NB4 (cell line): ENCODE data around the gene REPIN1.

Experiments
- DNase-seq: peaks from one replicate; pipeline ENCODE4 v3.0.0; 2010; ENCODE audit warnings: low read depth
- H3K4me3 ChIP-seq: one replicate; pipeline ENCODE4 v1.5.1; 2011; ENCODE audit warnings: mild to moderate bottlenecking, low read depth, low read length, moderate library complexity
- CTCF ChIP-seq: IDR thresholded peaks from one replicate; pipeline ENCODE4 v1.5.1; 2012; ENCODE audit warnings: low read depth, low read length
- MYC ChIP-seq: IDR thresholded peaks from 2 replicates; pipeline ENCODE4 v1.6.1; 2011; ENCODE audit warnings: low read depth, low read length
- POLR2A ChIP-seq: IDR thresholded peaks from 2 replicates; pipeline ENCODE4 v1.6.1; 2011; ENCODE audit warnings: mild to moderate bottlenecking; ENCODE audit not compliant: insufficient read length; ENCODE audit errors: extremely low read depth
- TF ChIP-seq, protein P1 (sequence below): IDR thresholded peaks from 2 replicates; pipeline ENCODE4 v1.6.1; 2011; ENCODE audit warnings: low read depth, low read length

The REPIN1 gene

DNA sequence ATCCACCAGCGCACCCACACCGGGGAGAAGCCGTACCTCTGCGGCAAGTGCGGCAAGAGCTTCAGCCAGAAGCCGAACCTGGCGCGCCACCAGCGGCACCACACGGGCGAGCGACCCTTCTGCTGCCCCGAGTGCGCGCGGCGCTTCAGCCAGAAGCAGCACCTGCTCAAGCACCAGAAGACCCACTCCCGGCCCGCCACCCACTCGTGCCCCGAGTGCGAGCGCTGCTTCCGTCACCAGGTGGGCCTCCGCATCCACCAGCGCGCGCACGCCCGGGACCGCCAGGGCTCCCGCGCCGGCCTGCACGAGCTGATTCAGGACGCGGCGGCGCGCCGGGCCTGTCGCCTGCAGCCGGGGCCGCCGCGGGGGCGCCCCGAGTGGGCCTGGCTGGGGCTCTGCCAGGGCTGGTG is 28.2 kb downstream of the REPIN1 start:
- no peak overlapping the region for H3K4me3 ChIP-seq
- TF ChIP-seq POLR2A (no peak), CTCF (no peak), MYC (no peak)
- TF ChIP-seq, protein P1, sequence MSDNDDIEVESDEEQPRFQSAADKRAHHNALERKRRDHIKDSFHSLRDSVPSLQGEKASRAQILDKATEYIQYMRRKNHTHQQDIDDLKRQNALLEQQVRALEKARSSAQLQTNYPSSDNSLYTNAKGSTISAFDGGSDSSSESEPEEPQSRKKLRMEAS, result no peak

GRCh38 chr7:150397346-150398107 is 28.9 kb downstream of the REPIN1 start:
- no peak overlapping the region for H3K4me3 ChIP-seq
- TF ChIP-seq POLR2A (no peak), MYC (no peak), CTCF (no peak)
- TF ChIP-seq, protein P1, result no peak
- DNase-seq, result no peak

More for the DNA sequence above, 28.2 kb downstream of the REPIN1 start:
- no peak for DNase-seq

DNA sequence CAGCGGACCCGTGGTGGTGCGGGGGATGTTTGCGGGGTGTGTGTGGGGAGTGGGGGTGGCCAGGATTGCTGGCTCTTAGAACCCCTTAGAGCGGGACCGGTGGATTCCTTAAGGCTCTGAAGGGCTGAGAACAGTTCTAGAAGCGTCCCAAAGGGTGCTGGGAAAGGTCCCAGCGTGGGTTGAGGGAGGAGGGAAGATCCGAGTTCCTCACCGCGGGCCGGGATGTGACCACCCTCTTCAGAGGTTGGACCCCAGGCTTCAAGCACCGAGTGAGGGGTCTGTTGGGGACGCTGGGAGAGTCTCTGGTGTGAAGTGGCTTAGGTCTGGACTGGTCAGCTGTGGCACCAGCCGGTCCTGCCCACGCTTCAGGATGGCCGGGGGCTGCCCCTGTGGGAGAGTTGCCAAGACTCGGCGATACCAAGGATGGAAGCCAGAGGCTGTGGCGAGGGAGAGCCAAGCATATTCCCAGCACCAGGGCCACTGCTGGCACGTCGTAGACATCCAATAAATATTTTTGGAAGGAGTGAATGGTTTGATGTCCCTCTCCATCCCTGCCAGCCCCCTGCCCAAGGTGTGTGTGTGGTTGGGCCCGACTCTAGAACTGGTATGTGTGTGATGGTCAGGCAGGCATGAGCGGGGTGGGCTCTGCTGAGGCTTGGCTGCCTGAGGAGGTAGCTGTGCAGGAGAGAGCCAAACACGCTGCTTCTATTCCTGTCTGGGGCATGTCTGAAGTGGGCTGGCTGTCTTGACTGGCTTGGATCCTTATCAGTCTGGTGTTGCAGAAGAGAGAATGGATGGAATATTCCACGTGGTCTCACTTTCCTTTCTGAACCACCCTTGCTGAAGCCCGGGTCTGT is 29.7 kb downstream of the REPIN1 start:
- no peak for TF ChIP-seq CTCF
- TF ChIP-seq MYC, result no peak
- TF ChIP-seq, protein P1, result no peak
- no peak for TF ChIP-seq POLR2A
- no peak overlapping the region for H3K4me3 ChIP-seq
- DNase-seq, result no peak

GRCh38 chr7:150398965-150399320 is 30.3 kb downstream of the REPIN1 start:
- no peak overlapping the region for H3K4me3 ChIP-seq
- TF ChIP-seq POLR2A, result no peak
- TF ChIP-seq MYC, result no peak
- no peak for TF ChIP-seq CTCF
- TF ChIP-seq, protein P1, result no peak
- no peak for DNase-seq

DNA sequence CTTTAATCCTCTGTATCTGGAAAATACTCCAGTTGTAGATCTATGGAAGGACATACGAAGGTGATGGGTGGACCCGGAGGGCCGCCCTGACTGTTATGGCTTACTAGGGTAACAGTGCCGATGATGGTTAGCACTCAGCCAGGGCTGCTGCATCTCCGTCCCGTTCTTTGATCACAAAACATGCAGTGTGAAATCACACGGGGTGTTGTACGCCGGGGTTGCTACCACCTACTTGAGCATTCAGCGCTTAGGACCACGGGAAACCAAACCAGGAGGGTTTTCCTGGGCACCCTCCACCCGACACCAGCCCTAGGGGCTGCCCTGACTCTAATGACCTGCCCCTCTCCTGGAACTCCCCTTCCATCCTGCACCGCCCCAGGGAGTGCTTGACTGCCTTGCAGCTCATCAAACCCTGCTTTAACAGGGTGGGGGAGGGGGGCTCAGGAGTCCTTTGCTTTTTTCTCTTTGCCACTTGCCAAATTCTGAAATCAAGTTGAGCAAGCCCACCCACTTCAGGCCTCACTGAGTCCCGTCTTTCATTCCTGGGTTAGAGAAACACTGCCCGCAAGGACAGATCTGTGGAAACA is 30.9 kb downstream of the REPIN1 start:
- TF ChIP-seq, protein P1, result no peak
- TF ChIP-seq CTCF (no peak), MYC (no peak), POLR2A (no peak)
- DNase-seq, result no peak
- no peak overlapping the region for H3K4me3 ChIP-seq
